GM23338 (cell line): ENCODE results near the gene PCDHGA1. TPM values are rescaled to one million over a fixed set of nuclear protein-coding genes. Genes with fewer than 3 reads are reported as not detected.
A peak's percentile ranks its signal among the peaks of the same experiment; 100 is the strongest.

Experiments
- ATAC-seq: fragments of 200-7000 bp; cut with Tn5 transposase; 3 replicates; pipeline ENCODE4 v1.9.1; 2020
- DNase-seq: peaks from one replicate; pipeline ENCODE4 v3.0.0-alpha.2; 2015; ENCODE audit warnings: low spot score
- H2AFZ ChIP-seq: fragments of 200-600 bp; sonication (generic); 2 replicates; pipeline ENCODE4 v1.8.0; 2016; ENCODE audit warnings: antibody characterized with exemption, mild to moderate bottlenecking, moderate library complexity
- H3F3A ChIP-seq: fragments of 200-600 bp; sonication (generic); replicated peaks from 2 replicates; pipeline ENCODE4 v1.8.0; 2017; ENCODE audit warnings: antibody characterized with exemption, mixed run types, low read depth
- H3K27ac ChIP-seq: fragments of 200-600 bp; sonication (generic); 2 replicates; pipeline ENCODE4 v1.6.1; 2016; ENCODE audit warnings: low read depth
- H3K27me3 ChIP-seq: fragments of 200-600 bp; sonication (generic); 2 replicates; pipeline ENCODE4 v1.8.0; 2016; ENCODE audit warnings: mild to moderate bottlenecking, mixed run types, moderate library complexity; ENCODE audit not compliant: insufficient read depth
- H3K36me3 ChIP-seq: fragments of 200-600 bp; sonication (generic); 2 replicates; pipeline ENCODE4 v1.8.0; 2016; ENCODE audit warnings: mild to moderate bottlenecking; ENCODE audit not compliant: insufficient read depth
- H3K4me1 ChIP-seq: fragments of 200-600 bp; sonication (generic); 2 replicates; pipeline ENCODE4 v1.8.0; 2016; ENCODE audit warnings: mild to moderate bottlenecking, moderate library complexity; ENCODE audit not compliant: insufficient read depth
- H3K4me2 ChIP-seq: fragments of 200-600 bp; sonication (generic); 2 replicates; pipeline ENCODE4 v1.7.1; 2017; ENCODE audit warnings: mixed run types
- H3K4me3 ChIP-seq: fragments of 200-600 bp; sonication (generic); 2 replicates; pipeline ENCODE4 v1.6.1; 2016; ENCODE audit warnings: mixed run types
- H3K79me2 ChIP-seq: fragments of 200-600 bp; sonication (generic); replicated peaks from 2 replicates; pipeline ENCODE4 v1.8.0; 2017; ENCODE audit warnings: mild to moderate bottlenecking; ENCODE audit not compliant: insufficient read depth
- H3K9me2 ChIP-seq: fragments of 200-600 bp; sonication (generic); 2 replicates; pipeline ENCODE4 v1.8.0; 2017; ENCODE audit not compliant: insufficient read depth
- H4K20me1 ChIP-seq: fragments of 200-600 bp; sonication (generic); replicated peaks from 2 replicates; pipeline ENCODE4 v1.8.0; 2017; ENCODE audit warnings: mild to moderate bottlenecking; ENCODE audit not compliant: insufficient read depth
- H3K27ac Mint-ChIP-seq: 2 replicates; pipeline ENCODE4 v1.8.0; 2020; ENCODE audit warnings: inconsistent platforms, mild to moderate bottlenecking, moderate library complexity, mixed read lengths
- H3K27me3 Mint-ChIP-seq: 3 replicates; pipeline ENCODE4 v1.8.0; 2022; ENCODE audit warnings: low read depth, mild to moderate bottlenecking, moderate library complexity, mixed read lengths, inconsistent platforms; ENCODE audit not compliant: insufficient read depth, poor library complexity
- H3K36me3 Mint-ChIP-seq: 3 replicates; pipeline ENCODE4 v1.8.0; 2021; ENCODE audit warnings: low read depth, mild to moderate bottlenecking, inconsistent platforms, moderate library complexity, mixed read lengths
- H3K4me1 Mint-ChIP-seq: 3 replicates; pipeline ENCODE4 v1.8.0; 2020; ENCODE audit warnings: mild to moderate bottlenecking, inconsistent platforms, mixed read lengths
- H3K4me3 Mint-ChIP-seq: 3 replicates; pipeline ENCODE4 v1.8.0; 2021; ENCODE audit warnings: moderate library complexity, mild to moderate bottlenecking, inconsistent platforms, mixed read lengths
- H3K9me3 Mint-ChIP-seq: 3 replicates; pipeline ENCODE4 v1.8.0; 2020; ENCODE audit warnings: moderate library complexity, mild to moderate bottlenecking, inconsistent platforms, mixed read lengths
- CREB1 ChIP-seq: fragments of 250-450 bp; sonication (Bioruptor Pico); IDR thresholded peaks from 2 replicates; pipeline ENCODE4 v1.5.0; 2020; ENCODE audit warnings: low read depth, mild to moderate bottlenecking, moderate library complexity
- CTCF ChIP-seq, 2 experiments: fragments of 200-600 bp in 1 of 2; sonication (generic) in 1 of 2; conservative IDR thresholded peaks; 2 replicates each; pipeline versions ENCODE4 v1.5.1 to v1.6.1; 2016 to 2017; ENCODE audit warnings: antibody characterized with exemption in 2 of 2, low read depth in 2 of 2, mild to moderate bottlenecking in 2 of 2, moderate library complexity in 1 of 2
- EZH2 ChIP-seq: fragments of 200-600 bp; sonication (generic); IDR thresholded peaks from one replicate; pipeline ENCODE4 v1.8.0; 2017; ENCODE audit warnings: antibody characterized with exemption, mild to moderate bottlenecking, low read depth; ENCODE audit not compliant: unreplicated experiment
- EZH2phosphoT487 ChIP-seq: fragments of 200-600 bp; sonication (generic); IDR thresholded peaks from one replicate; pipeline ENCODE4 v1.8.1; 2018; ENCODE audit warnings: antibody characterized with exemption; ENCODE audit not compliant: unreplicated experiment
- JUNB ChIP-seq: IDR thresholded peaks from one replicate; pipeline ENCODE4 v1.6.1; 2016; ENCODE audit warnings: antibody characterized with exemption; ENCODE audit not compliant: unreplicated experiment
- NANOG ChIP-seq: IDR thresholded peaks from 2 replicates; pipeline ENCODE4 v1.6.1; 2016; ENCODE audit warnings: antibody characterized with exemption, borderline replicate concordance
- POLR2AphosphoS5 ChIP-seq: IDR thresholded peaks from 2 replicates; pipeline ENCODE4 v1.6.1; 2016; ENCODE audit warnings: antibody characterized with exemption, low read depth
- STAT1 ChIP-seq: IDR thresholded peaks from one replicate; pipeline ENCODE4 v1.6.1; 2016; ENCODE audit warnings: antibody characterized with exemption; ENCODE audit not compliant: unreplicated experiment
- ZNF114 ChIP-seq: fragments of 250-450 bp; sonication (Bioruptor Pico); IDR thresholded peaks from 2 replicates; pipeline ENCODE4 v1.5.0; 2020; ENCODE audit warnings: mild to moderate bottlenecking, moderate library complexity
- ZNF331 ChIP-seq: fragments of 250-450 bp; sonication (Bioruptor Pico); IDR thresholded peaks from 2 replicates; pipeline ENCODE4 v1.5.0; 2020; ENCODE audit warnings: low read depth, mild to moderate bottlenecking, moderate library complexity
- polyA plus RNA-seq: library from polyadenylated mRNA; unstranded; fragments of >200 nt; fragmentation: Nextera tagmentation; extraction: Ambion mirVana; gene quantifications from 2 replicates; pipeline ENCODE4 v1.2.1, GENCODE V29; 2016
- total RNA-seq: library from RNA; depleted of rRNA; stranded (reverse); fragments of >200 nt; shearing (Covaris generic); gene quantifications from 2 replicates; pipeline ENCODE4 v1.2.3, GENCODE V29; 2014
- TF ChIP-seq, protein P1 (sequence below): IDR thresholded peaks from 2 replicates; pipeline ENCODE4 v1.6.1; 2016; ENCODE audit warnings: antibody characterized with exemption
- TF ChIP-seq, protein P2 (sequence below): IDR thresholded peaks from one replicate; pipeline ENCODE4 v1.6.1; 2018; ENCODE audit warnings: antibody characterized with exemption; ENCODE audit not compliant: unreplicated experiment

Gene PCDHGA1
- total and polyA plus RNA-seq, 2 experiments from 2014 or later, result 0.39 to 1.7 TPM

GRCh38 chr5:141508440-141508797 lies 178.1 kb downstream of the PCDHGA1 start:
- 0 out of 2 replicates have a peak overlapping the region, but pooled peaks have one; percentile 29 for H3K27ac Mint-ChIP-seq

More at GRCh38 chr5:141508440-141508797, 178.1 kb downstream of the PCDHGA1 start:
- H3K27ac ChIP-seq, result peak overlapping the region; percentile 26; the same call in 1 of the 2 replicates
- 0 out of 2 replicates have a peak, but pooled peaks cover 4% of the 10 kb centered on the region for H3F3A ChIP-seq
- H3K79me2 ChIP-seq, result no peaks in the 10 kb centered on the region
- H3K27me3 ChIP-seq, result 0 out of 2 replicates have a peak, but pooled peaks cover 4% of the 10 kb centered on the region
- no peak for DNase-seq
- TF ChIP-seq POLR2AphosphoS5 (no peak), CREB1 (CRISPR knock-in tag) (no peak), CTCF (conservative IDR thresholded peaks at IDR 0.05; ENCODE audit: low read depth in 2 of 2) (no peak), EZH2phosphoT487 (no peak), ZNF331 (no peak), NANOG (no peak), ZNF114 (CRISPR knock-in tag) (no peak), JUNB (no peak), STAT1 (no peak), EZH2 (no peak)
- TF ChIP-seq, protein P1, sequence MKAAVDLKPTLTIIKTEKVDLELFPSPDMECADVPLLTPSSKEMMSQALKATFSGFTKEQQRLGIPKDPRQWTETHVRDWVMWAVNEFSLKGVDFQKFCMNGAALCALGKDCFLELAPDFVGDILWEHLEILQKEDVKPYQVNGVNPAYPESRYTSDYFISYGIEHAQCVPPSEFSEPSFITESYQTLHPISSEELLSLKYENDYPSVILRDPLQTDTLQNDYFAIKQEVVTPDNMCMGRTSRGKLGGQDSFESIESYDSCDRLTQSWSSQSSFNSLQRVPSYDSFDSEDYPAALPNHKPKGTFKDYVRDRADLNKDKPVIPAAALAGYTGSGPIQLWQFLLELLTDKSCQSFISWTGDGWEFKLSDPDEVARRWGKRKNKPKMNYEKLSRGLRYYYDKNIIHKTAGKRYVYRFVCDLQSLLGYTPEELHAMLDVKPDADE, result no peak
- TF ChIP-seq, protein P2, sequence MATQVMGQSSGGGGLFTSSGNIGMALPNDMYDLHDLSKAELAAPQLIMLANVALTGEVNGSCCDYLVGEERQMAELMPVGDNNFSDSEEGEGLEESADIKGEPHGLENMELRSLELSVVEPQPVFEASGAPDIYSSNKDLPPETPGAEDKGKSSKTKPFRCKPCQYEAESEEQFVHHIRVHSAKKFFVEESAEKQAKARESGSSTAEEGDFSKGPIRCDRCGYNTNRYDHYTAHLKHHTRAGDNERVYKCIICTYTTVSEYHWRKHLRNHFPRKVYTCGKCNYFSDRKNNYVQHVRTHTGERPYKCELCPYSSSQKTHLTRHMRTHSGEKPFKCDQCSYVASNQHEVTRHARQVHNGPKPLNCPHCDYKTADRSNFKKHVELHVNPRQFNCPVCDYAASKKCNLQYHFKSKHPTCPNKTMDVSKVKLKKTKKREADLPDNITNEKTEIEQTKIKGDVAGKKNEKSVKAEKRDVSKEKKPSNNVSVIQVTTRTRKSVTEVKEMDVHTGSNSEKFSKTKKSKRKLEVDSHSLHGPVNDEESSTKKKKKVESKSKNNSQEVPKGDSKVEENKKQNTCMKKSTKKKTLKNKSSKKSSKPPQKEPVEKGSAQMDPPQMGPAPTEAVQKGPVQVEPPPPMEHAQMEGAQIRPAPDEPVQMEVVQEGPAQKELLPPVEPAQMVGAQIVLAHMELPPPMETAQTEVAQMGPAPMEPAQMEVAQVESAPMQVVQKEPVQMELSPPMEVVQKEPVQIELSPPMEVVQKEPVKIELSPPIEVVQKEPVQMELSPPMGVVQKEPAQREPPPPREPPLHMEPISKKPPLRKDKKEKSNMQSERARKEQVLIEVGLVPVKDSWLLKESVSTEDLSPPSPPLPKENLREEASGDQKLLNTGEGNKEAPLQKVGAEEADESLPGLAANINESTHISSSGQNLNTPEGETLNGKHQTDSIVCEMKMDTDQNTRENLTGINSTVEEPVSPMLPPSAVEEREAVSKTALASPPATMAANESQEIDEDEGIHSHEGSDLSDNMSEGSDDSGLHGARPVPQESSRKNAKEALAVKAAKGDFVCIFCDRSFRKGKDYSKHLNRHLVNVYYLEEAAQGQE, result no peak
- no peak for ATAC-seq
- H2AFZ ChIP-seq, result no peak overlapping the region
- peak overlapping the region; percentile 60 for H3K4me3 ChIP-seq
- no peaks in the 10 kb centered on the region for H3K36me3 ChIP-seq
- peaks cover 20% of the 10 kb centered on the region for H3K27me3 Mint-ChIP-seq
- peak overlapping the region; percentile 71 for H3K4me3 Mint-ChIP-seq
- peak overlapping the region; percentile 88 for H3K4me2 ChIP-seq
- no peaks in the 10 kb centered on the region for H3K9me2 ChIP-seq
- no peaks in the 10 kb centered on the region for H3K9me3 Mint-ChIP-seq
- no peaks in the 10 kb centered on the region for H4K20me1 ChIP-seq
- H3K4me1 Mint-ChIP-seq, result peaks cover 28% of the 10 kb centered on the region
- peaks cover 19% of the 10 kb centered on the region for H3K4me1 ChIP-seq
- peaks cover 21% of the 10 kb centered on the region for H3K36me3 Mint-ChIP-seq
